GM21526 (cell line): ENCODE measurements around the gene ADAM19.
"Not testable (repeated sequence)": the region's sequence is repeated elsewhere in the genome, so short reads cannot be mapped to it uniquely, and the experiment has no call there.

ENCODE experiments used
- ATAC-seq: cut with Tn5 transposase; IDR thresholded peaks from one replicate; pipeline ENCODE4 v1.9.1; 2021; ENCODE audit warnings: moderate library complexity; ENCODE audit not compliant: unreplicated experiment, low FRiP score

Gene ADAM19

DNA sequence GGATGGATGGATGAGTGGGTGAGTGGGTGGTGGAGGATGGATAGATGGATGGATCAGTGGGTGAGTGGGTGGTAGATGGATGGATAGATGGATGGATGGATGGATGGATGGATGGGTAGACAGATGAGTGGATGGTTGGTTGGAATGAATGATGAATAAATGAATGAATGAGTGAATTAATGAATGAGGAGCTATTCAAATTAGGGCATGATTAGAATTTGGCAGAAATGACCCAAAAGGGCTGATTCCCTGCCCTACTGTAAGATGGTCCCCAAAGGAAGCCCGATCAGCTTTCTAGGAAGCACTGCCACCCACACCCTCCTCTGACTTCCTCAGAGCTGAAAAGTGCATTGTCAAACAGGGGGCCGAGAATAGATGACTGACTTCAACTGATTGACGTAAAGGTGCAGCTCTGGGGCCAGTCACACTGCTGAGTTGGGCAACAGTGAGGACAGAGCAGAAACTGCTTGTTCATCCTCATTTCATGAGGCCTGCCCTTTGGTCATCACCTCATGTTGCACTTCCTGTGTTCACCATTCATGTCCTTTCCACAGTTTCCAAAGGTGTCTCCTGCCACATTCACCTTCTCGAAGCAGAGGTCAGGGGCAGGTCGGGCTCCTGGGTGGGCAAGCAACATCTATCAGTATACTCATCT lies 81.3 kb downstream of the ADAM19 start:
- no peak for ATAC-seq

DNA sequence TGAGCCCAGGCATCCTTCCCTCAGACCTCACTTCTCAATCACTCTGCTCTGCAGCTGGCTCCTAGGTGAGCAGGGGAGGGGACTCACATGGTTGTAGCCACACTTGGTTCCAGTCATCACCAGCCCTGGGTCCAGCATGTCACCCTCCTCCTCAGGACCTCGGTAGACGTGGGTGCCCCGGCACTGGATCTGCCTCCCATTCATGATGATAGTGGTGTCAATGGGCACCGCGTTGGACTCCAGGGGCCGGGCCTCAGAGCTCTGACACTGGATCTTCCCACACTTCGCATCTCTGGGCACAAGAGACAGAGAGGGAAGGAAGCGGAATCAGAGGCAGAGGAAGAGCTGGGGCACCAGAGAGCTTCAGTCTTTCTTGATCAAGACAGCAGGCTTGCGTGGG lies 82.7 kb downstream of the ADAM19 start:
- ATAC-seq = no peak

DNA sequence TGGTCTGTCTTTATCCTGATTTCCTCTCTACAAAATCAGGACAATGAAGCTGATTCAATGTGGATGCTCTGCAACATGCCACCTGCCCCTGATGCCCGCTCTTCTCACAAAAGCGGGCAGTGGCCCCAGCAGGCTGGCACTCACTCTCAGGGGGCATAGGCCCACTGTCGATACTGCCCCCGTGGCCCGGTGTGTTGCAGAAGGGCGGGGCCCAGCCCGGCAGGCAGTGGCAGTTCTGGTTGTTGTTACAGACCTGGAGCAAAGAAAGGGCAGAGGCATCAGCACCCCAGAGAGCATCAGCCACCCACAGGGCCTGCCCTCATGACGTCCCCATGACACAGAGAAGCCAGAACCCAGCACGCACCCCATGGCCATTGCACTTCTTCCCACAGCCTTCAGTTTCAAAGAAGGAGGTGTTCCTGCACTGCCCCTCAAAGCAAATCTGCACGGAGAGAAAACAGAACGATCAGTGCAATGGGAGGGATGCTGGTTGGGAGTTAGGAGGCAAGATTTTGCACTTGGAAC lies 84.0 kb downstream of the ADAM19 start:
- ATAC-seq = no peak

DNA sequence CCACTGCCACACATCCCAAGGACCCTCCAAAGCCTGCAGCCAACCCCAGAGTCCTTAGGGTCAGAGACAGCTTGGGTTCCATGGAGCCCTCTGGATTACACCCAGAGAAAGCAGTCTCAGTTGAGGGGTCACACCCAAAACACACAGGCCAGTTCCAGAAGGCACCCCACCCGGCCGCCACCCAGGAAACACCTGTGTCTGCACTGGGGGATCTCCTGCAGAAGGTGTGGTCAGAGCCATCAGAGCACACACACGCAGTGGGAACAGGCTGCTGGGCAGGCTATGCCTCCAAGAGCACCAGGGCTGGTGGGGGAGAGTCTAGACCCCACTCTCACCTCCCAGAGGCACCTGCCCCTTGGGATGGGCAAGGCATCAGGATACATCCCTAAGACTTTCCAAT lies 88.2 kb downstream of the ADAM19 start:
- peak; percentile 48 for ATAC-seq

DNA sequence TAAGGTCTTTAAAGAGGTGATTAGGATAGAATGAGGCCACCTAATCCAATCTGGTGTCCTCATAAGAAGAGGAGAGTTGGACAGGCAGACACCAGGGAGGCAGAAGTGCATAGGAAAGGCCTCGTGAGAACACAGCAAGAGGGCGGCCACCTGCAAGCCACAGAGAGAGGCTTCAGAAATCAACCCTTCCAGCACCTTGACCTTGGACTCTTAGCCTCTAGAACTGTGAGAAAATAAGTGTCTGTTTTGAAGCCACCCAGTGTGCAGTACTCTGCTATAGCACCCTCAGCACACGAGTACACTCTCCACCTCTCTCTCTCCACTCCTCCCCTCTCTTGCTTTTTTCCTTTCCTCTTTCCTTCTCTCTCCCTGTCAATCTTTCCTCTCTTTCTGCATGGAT lies 88.7 kb downstream of the ADAM19 start:
- peak; percentile 39 for ATAC-seq

DNA sequence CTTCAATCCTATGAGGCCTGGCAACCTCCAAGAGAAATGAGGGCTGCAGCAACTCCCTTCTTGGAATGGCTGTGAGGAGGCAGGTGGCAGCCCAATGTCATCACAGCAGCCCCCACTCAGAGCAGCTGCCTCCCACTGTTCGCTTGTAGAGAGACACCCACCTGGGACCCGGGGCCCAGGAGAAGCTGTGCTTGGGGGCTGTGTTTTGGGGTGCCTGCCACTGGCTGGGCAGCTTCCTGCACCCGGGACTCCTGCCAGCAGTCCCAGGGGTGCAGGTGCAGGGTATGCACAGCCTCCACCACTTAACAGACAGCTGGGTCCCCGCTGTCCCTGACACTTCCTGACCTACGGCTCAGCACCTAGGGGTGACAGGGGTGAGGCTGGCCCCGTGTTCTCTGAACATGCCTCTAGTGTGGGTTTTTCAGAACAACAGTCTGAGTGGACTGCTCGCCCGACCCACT lies 89.3 kb downstream of the ADAM19 start:
- peak; percentile 51 for ATAC-seq

DNA sequence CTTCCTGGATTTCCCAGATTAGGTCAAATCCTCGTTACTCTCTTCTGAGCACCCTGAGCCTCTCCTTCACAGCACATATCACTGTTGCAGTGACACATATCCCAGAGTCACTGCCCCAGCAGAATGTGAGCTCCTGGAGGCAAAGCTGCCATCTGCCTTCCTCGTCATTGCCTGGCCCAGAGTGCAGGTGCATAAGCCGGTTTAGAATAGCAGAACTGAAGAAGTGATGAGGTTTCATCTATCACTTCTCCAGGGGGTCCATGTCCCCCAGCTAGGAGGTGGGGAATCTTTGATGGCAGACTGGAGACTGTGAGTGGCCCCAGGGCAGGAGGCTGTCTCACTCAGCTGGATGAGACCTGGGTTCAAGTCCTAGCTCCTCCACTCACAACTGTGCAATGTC lies 89.8 kb downstream of the ADAM19 start:
- peak; percentile 33 for ATAC-seq

DNA sequence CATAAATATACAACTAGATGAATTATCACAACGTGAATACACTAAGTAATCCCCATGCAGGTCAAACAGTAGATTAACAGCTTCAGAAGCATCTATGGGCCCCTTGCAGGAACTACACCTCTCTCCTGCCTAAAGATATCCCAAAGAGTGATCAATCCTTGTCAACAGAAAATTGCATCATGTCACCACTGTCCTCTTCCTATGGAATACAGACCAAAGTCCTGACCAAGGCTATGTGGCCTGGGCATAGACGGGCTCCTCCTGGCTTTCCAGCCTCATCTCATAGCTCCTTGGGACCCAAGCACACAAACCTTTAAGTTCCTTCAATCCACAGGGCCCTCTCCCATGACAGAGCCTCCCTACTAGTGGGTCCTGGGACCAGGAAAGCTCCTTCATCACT lies 90.2 kb downstream of the ADAM19 start:
- ATAC-seq = no peak

DNA sequence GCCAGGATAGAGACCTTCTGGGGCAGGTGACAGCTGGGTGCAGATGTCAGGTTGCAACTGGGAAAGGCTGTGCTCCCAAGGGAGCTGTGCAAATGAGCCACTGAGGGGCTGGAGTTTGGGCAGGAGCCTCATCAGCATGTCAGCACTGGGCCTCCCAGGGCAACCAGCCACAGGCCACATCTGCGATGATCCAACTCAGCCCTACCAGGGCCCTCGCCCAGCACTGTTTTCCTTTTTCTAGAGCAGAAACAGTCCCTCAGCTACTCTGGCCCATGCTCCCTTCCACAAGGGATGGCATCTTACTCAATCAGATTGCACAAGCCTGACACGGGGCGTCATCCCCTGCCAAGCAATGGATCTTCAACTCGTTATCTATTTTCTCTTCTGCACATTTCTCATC lies 90.8 kb downstream of the ADAM19 start:
- ATAC-seq = no peak

DNA sequence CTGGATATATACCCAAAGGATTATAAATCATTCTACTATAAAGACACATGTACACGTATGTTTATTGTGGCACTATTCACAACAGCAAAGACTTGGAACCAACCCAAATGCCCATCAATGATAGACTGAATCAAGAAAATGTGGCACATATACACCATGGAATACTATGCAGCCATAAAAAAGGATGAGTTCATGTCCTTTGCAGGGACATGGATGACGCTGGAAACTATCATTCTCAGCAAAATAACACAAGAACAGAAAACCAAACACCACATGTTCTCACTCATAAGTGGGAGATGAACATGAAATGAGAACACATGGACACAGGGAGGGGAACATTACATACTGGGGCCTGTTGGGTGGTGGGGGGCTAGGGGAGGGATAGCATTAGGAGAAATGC lies 92.9 kb downstream of the ADAM19 start:
- ATAC-seq = not testable (repeated sequence)

DNA sequence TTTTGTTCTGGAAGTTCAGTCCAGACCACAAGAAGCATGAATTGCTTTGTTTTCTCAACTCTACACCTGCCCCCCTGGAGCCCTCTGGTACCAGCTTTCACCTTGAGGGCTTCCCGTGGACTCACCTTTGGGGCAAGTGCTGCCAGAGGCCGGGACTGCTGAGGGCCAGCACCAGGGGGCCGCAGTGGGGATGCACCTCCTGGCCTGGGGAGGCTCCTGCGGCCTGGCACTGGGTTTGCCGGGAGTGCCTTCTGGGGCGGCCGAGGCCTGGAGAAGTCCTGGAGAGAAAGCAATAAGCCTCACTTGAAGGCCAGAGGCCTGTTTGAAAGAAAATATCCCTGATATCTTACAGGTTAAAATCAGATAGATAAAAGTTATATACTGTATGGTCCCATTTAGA lies 93.9 kb downstream of the ADAM19 start:
- ATAC-seq = no peak

DNA sequence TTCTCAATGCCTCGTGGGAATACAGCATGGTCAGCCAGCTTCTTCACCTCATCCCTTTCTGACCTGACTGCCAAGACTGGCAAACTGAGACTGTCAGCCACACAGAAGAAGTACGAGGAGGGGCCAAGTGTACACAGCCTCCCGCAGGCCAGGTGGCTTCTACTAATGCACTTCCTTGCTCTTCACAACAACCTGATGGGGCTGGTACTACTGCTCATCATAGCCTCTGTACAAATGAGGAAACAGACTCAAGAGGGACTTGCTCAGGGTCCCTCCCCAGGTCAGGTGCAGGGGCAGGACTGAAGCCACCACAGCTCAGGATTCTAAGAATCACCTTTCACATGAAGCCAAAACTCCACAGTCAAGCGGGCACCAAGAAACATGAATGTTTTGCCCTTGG lies 94.3 kb downstream of the ADAM19 start:
- no peak for ATAC-seq

DNA sequence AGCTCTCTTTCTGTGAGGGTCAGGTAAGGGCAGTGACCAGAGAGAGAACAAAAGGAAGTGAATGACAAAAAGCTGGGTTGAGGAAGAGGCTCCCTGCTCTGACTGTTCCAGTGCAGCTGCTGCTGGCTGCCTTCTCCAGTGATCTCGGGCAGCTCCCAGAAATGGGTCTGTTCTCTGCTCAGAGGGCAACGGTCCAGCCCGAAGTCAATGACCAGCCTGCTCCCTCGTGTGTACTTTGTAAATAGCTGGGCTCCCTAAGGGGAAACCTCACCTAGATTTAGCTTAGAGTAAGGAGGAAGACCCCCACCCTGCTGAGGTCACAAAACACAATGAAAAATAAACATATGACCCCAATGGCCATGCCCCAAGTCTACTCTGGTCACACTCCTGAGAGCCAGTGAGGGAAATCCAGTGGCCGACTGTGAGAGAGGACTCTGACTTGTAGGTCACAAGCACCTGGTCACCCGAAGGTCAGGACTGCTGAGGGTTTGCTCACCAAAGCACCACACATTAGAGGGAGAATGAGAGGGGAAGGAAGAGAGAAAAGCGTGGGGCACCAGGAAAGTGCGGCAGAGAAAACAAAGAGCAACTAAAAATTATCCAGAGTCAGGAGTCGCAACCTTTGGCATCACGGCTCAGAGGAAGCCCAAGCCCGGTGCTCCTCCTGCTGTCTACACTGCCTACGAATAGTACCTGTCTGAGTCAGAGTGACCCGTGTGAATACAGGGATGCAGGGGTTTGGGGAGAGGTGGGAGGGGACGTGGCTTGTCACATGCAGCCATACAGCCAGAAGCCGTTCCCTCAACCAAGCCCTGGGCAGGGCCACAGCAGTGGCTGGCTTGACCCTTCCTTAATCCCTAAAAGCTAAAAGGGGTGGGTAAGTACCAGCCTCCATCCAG lies 95.7 kb downstream of the ADAM19 start:
- no peak for ATAC-seq

DNA sequence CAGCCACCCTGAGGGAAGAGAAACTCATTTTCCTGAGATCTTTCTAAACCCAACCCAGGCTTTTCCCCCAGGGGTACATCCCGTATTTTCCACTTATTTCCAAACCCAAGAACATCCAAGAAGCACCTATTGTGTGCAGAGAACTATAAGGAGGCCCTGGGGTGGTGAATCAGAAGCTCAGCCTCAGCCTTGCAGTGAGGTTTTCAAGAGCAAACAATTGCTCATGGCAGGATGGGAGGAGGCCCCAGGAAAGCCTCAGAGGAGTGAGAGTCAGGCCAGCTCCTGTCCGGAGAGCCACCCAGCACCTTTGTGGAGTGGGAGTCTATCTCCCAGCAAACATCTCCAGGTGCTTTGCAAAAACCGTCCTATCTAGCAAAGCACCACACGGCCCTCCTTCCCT lies 96.4 kb downstream of the ADAM19 start:
- no peak for ATAC-seq

DNA sequence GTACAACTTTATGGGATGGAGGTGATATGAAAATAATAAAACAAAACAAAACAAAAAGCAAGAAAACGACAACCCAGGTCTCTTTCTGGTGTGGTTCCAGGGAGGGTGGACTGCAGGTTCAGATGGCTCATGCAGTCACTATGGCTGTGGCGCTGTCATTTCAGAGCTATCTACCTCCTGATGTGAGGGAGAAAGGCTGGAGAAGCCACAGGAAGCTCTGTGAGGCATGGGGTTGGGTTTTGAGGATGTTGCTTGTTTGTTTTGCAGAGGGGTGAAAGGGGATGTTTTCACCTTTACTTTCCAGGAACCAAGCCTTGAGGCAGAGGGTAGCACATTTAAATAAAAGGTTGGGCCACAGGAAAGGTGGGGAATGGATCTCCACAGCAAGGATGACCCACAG lies 96.8 kb downstream of the ADAM19 start:
- ATAC-seq = no peak

DNA sequence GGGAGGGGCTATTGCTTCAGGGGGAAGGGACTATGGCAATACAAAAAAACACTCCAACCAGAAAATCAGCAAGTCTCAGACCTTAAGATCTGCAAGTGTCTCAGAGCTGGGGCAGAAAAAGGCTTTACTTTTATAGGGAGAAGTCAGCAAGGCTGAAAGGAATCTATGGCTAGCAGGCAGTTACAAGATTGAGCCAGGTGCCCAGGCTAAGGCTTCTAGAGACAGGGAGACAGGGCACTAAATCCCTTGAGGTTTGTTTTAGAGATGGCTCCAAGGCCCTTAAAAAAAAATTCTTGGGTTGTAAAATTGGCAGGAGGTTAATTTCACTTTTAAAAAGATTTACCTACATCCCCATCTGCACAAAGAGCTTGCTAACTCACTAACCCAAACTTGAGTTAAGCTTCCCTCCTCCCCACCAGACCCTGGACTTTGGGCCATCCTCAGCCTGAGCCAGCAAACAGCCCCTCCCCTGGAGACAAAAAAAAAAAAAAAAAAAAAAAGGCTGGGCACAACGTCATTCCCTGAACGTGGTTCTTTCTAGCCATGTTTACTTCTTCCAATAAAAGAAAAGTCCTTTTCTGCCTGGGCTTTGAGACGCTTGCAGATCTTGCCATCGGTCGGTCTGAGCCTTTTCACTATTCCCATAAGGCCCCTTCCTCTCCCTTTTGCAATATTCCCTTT lies 97.6 kb downstream of the ADAM19 start:
- no peak for ATAC-seq

DNA sequence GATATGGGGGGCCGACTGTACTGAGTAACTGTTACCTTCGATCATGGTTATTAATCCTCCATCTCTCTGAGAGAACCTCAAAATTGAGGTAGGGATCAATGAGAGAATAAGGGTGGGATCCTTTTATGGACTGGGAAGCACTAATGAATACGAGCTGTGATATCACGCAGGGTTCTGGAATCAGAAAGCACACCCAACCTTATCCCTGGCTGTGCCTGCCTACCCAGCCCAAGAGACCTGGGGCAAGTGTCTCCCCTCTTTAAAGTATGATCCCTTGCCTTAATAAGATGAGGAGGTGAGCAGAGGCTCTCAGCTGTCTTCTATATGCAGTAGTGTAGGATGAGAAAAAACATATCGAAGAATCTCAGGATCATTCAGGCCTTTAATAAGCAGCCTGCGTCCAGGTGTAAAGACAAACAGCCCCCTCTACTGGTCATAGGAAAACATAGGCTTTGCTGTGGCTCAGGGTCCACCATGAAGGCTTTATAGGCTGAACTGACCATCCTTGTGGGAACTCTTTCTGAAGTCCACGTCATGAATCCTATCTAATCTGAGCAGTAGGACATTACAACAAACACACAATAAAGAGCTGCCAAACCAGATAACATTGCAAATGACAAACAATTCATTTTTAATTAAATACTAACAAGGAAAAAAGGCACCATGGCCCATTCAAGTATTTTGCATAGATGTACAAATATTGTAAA lies 98.7 kb downstream of the ADAM19 start:
- ATAC-seq = no peak

DNA sequence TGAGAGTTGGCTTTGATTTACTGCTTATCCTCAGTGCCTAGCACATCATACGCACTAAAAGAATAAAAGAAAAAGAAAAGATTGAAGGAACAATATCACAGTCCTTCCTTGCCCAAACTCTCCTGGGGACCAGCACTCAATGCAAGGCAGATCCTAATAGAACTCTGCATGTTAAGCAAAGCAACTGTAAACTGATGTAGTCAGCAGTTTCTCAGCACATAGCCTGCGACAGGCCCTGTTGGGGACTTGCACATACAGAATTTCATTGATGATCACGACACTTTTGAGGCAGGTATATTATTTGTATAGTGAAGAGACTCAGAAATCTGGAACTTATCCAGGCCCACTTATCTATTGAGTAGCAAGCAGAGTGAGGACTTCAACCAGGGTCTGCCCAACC lies 100.1 kb downstream of the ADAM19 start:
- no peak for ATAC-seq

DNA sequence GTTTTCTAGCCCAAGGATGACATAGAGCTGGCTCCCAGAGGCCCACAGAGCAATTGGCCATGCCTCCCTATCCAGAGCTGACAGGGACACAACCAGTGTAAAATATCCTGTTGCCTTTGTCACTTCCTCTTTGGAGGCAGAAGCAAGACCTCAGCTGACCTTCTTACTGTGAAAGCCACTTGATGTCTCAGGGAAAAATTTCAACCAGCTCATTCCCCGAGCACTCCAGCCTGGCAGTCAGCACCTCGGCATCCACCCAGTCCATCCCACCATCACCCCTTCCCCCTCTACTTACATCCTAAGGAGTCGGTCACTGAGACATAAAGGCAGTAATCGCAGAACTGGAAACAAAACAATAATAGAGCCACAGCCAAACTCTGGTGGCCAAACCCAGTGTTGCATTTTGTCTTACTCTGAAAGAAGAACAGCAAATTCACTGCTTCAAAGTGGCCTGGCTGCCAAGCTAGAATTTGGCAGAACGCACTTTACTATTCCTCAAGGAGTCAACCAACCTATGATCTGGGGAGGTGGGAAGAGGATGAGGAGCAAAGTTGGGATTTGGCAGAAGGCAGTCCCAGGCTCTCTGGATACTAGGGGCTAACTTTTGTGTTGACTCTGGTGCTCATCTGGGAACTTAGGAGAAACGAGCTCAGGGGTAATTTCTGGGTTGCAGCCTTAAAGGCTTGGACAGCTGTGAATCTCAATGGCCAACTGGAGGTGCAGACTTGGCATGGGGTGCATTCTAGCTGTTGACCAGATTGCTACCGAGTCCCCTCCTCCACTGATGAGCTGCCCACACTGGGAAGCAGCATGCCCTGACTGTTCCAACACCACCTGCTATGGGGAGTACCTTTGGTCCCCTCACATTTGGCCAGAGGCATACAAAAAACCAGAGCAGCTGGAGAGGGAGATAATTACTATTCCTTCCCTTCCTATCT lies 101.9 kb downstream of the ADAM19 start:
- ATAC-seq = no peak
